CD4-positive, alpha-beta T cell treated with Interleukin-6 at 100 ng/mL for 8 hours (primary cell): ENCODE data around the gene KCNMA1.

Experiments used
- DNase-seq: peaks from one replicate; pipeline ENCODE4 v3.0.0-alpha.2; 2020; ENCODE audit warnings: mixed read lengths, low spot score

KCNMA1 gene

GRCh38 chr10:77079592-77080300 is 557.9 kb downstream of the KCNMA1 start:
- no peak for DNase-seq

GRCh38 chr10:77077316-77077945 is 560.2 kb downstream of the KCNMA1 start:
- no peak for DNase-seq

DNA sequence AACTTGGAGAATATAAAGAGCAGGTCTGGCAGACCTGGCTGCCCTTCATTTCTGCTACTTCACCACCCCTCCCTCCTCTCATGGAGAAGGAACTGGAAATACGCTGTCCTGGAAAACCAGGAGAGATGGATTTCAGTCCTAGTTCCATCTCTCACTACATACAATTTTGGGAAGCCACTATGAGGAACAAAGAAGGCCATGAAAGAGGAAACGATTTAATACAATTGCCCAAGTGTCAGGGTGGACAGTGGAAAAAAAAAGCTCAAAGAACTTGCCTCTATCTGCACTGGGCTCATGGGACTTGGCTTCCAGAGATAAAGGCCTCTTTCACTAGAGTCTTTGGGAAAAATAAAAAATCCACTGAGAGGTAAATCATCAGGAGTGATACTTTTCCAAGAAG is 561.7 kb downstream of the KCNMA1 start:
- DNase-seq: no peak

- DNase-seq: no peak
These were observed 563.4 kb downstream of the KCNMA1 start for GRCh38 chr10:77074104-77074624.

DNA sequence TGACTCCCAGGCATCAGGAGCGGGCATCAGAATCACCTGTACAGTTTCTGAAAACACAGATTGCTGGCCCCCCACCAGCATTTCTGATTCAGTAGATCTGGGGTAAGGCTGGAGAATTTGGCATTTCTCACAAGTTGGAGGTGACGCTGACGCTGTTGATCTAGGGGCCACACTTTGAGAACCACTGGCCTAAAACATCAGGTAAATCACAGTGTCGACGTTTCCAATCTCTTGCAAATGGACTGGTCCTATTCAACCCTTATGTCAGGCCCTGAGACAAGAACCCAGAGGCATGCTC is 564.0 kb downstream of the KCNMA1 start:
- no peak for DNase-seq

DNA sequence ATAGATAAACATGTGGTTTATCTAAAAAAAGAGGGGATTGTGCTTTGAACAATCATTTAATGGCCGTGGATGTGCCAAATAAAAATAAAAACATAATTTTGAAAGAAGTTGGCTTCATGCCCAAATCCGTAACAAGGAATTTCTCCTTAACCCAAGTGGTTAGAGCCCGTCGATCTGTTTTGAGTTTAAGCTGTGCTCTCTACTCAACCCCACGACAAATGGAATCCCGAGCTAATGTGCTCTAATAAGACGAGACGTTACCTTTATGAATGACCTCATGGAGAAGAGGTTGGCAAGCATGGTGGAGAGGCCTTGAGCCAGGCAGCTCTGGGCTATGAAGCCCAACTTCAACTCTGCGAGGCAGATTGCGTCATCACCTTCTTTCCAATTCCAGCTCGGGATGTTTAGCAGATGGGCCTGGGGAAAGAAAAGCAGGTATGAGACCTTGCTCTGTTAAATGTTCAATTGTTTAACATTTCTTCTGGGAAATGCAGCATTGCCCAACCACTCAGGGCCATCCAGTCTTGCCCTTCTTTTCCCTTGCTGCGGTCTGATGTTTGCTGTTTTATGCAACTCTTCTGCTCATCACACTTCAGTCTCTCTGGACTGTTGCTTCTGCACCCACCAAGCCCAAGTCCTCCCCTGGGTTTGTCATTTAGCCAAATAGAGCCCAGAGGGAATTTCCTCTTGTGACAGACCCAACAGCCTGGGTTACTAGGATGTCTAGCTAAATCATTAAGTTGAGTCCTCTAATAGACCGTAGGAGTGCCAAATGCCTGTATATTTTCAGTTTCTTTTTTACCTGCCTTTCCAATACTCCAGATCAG is 564.6 kb downstream of the KCNMA1 start:
- no peak for DNase-seq

DNA sequence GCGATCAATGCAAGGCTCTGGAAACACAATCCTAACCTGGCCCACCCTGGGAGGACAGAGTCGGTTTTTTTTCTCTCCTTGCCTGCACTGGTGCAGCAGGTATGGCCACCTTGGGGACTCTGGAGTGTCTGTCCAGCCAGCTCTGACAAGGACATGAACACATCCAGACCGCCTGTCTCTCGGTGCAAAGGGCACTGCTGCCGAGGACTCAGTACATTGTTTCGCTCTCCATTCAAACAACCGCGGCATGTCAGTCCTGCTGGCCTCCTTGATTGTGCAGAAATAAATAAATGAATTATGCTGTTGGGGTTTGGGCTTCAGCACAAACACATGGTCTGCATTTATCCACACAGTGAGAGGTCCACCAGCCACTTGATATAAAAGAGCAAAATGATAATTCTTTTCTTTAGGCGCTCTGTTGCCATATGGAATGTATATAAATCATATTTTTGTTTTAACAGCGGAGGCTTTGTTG is 565.2 kb downstream of the KCNMA1 start:
- no peak for DNase-seq

GRCh38 chr10:77071956-77072355 is 565.7 kb downstream of the KCNMA1 start:
- no peak for DNase-seq

DNA sequence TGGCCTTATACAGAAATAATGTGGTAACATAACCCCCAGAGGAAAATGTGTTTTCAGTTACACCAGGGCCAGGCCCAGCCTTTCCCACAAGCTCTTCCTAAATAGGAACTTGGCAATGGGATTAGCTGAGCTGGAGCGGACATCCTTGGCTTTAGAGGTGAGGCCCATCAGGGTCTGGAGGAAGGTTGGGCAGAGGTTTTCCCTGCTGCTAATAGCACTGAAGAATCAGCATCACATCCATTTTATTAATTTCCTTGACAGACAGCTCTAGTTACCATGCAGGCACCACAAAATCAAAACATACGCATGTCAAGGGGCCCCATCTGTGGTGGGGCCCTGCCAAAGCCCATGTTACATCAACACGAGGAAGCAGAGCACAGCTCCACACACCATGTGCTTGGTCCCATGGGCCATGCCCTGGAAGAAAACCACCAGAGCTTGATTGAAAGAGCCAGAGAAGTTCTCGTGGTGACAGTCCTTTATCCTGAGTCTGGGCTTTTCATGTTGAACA is 566.6 kb downstream of the KCNMA1 start:
- no peak for DNase-seq

DNA sequence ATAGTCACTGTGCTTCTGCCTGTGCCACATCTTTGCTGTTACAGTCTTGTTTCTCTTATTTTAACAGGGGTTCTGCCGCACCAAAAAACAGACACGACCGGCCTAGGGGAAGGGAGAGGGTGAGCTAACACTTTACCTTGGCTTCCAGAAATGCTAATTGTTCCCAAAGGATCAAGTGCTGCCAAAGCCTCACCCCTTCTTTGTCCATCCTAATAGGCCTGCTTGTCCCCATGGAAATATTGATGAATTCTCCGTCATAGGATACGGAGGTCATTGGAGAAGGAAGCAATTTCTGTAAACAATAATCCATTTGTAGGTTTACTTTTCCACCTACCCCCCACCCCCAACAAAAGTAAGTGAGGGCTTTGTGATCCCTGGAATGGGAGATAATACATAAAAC is 567.3 kb downstream of the KCNMA1 start:
- DNase-seq: no peak

DNA sequence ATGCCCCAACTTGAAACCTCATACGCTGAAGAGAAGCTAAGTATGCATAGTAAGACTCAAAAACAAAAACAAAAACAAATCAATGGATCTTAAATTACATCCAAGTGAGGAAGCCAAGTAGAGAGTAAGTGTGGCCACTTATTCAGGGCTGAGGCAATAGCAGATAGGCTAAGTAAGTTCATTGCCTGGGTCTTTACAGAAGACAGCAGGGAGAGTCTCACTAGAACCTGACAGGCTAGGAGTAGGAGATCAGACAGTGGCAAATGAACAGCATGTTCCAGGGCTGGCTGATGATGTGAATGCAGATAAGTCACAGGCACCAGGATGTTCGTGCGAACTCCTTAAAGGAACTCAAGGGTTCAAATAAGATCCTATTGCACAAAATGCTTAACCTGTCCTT is 568.6 kb downstream of the KCNMA1 start:
- DNase-seq: no peak

GRCh38 chr10:77068272-77068671 is 569.3 kb downstream of the KCNMA1 start:
- DNase-seq: no peak

DNA sequence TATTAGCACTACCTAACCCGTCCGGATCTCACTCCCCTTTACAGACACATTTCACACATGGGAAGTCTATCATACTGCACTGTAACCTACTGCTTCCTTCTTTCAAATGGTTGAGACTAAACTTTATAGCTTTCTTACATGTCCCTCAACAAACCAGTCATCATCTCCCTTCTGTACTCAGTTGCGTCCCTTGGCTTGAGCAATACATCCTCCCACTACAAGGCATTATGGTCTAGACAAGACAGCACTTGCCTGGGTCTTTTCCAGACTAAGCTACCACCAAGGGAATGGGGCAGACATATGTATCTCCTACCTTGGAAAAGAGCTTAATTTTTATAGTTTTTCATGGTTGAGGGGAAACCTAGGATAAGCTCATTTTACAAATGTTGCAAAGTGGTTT is 575.2 kb downstream of the KCNMA1 start:
- DNase-seq: no peak

- no peak for DNase-seq
These were observed 576.7 kb downstream of the KCNMA1 start for GRCh38 chr10:77060913-77061312.

- no peak for DNase-seq
These were observed 581.0 kb downstream of the KCNMA1 start for GRCh38 chr10:77056650-77057049.

- no peak for DNase-seq
These were observed 585.0 kb downstream of the KCNMA1 start for GRCh38 chr10:77052593-77052992.

- no peak for DNase-seq
These were observed 585.8 kb downstream of the KCNMA1 start for GRCh38 chr10:77051837-77052236.

DNA sequence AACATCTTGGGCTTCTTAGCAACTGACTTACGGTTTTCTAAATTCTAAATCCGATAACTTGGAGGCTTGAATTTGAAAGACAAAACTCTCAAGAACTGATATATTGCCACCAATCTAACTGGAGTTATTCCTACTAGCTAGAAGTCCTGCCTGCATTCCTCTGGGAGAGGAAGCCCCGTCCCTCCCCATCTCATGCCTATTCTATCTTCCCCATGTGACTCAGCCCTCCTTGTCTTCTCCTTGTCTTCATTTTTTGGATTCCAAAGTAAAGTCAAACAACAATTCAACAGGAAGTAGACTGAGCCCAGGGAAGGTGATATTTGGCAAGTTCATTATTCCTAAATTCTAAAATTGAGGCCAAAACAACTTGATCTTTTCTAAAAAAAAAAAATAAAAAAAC is 587.7 kb downstream of the KCNMA1 start:
- no peak for DNase-seq

GRCh38 chr10:77049146-77049545 is 588.5 kb downstream of the KCNMA1 start:
- DNase-seq: no peak

DNA sequence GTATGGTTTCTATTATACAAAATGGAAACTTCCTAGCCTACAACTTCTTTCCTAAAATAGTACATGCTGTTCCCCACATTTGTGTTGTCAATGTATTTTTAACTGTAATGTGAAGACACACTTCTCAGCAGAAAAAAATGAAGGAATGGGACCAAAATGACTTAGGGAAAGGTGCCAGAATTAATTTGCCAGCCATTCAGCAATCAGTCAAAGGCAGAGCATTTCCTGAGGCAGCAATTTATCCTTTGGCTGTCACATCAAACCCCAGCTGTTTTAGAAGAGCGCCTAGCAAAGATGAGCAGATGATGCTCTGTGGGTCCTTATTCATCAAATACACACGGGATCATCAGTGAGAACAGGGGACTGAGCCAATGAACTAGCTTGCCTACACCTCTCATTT is 592.5 kb downstream of the KCNMA1 start:
- no peak for DNase-seq

- no peak for DNase-seq
These were observed 594.2 kb downstream of the KCNMA1 start for GRCh38 chr10:77043420-77043763.

- no peak for DNase-seq
These were observed 594.7 kb downstream of the KCNMA1 start for GRCh38 chr10:77042706-77043419.
